Activated CD4-positive, alpha-beta T cell treated with anti-CD3 and anti-CD28 coated beads for 1 hour (primary cell): ENCODE measurements around the gene TRIM54.
"Not testable (repeated sequence)": the region's sequence is repeated elsewhere in the genome, so short reads cannot be mapped to it uniquely, and the experiment has no call there.

ENCODE experiments used
- DNase-seq: peaks from one replicate; pipeline ENCODE4 v3.0.0-alpha.2; 2020

Gene TRIM54

GRCh38 chr2:27316655-27317412 is 34.6 kb downstream of the TRIM54 start:
- no peak for DNase-seq

GRCh38 chr2:27319839-27320238 is 37.6 kb downstream of the TRIM54 start:
- not testable (repeated sequence) for DNase-seq

GRCh38 chr2:27320958-27321543 is 38.8 kb downstream of the TRIM54 start:
- no peak for DNase-seq

DNA sequence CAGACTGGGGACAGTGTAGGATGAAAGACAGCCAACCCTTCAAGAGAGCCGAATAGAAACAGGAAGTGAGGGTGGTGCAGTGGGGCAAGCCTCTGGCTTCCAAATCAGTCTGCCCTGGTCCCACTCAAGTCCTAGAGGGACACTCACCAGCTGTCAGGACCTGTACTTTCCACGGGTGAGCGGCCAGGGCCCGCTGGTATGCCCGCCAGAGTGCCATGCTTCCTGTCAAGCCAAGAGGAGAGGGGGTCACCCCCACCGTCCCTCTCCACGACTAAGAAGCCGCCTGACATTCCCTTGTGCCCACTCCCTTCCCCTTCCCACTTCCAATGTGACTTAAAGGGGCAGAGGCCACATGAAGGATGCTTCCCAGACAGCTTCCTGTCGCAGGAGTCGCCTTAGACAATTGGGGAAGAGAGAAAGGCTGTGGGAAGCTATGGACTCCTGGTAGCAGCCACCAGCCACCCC is 40.1 kb downstream of the TRIM54 start:
- no peak for DNase-seq

GRCh38 chr2:27322766-27323595 is 40.8 kb downstream of the TRIM54 start, which contains the start of gene MPV17:
MPV17 (minus strand) TSS chr2:27323097; CDS start chr2:27322517, 580 bp downstream.
- peak; percentile 76 for DNase-seq

DNA sequence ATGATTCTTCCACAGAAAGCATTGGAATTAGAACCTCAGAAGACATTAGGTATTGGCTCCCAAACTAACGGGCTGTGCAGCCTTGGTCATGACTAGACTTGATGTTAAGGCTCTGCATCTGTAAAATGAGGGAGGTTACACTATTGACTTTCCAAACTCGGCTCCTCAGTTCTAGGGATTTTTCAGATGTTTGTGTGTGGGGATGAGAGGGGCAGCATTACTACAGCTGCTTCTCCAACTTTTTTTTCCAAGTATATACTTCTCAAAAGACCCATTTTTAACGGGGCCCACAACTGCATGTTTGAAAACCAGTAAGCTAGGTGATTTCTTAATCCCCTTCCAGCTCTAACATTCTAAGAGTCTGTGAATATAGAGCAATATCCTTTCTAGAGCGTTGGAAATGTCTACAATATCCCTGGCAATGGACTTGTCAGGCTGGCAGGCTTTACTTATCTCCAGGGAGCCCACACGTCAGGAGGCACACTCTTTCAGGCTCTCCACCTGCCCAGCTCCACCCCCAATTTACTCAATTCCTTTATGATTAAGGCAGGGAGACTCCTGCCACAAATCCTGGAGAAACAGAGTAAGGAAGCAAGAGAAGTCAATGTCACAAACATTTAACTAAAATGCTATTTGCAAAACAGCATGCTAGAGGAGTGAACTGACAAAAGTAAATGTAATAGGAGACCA is 41.5 kb downstream of the TRIM54 start:
- no peak for DNase-seq

- no peak for DNase-seq
These were observed 42.5 kb downstream of the TRIM54 start for GRCh38 chr2:27324720-27325119.

DNA sequence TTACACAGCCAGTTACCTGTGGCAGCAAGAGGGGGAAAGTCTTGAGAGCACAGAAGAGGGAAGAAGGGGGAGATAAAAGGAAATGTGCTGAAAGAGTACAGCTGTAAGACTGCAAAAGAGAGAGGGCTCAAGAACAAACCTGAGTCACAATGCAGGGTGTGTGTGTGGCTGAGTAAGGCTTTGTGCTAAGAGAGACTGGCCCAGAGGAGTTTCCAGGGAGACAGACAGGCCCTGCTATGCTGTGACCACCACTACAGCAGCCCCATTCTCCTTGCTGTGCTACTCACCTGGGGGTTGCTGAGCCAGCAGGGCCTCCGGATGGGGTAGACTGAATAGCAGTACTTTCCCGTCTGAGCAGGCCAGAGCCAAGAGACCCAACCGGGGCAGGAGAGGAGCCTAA is 53.1 kb downstream of the TRIM54 start:
- no peak for DNase-seq

DNA sequence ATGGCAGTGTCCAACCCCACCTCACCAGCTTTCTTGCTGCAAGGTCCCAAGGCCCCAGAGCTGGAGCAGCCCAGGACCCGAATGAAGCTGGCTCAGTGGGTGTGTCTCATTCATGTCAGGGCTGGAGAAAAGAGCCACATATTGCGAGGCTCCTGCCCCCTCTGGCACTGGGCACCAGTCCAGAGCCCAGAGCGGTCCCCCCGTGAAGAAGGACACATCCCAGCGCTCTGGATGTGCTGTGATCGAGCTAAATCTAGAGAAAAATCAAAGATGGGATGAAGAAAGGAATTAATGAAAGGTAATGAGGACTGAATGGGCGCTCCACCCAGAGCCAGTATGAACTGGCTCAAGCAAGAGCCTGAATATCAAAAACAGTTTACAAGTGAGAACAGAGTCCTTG is 53.9 kb downstream of the TRIM54 start:
- DNase-seq, result no peak

DNA sequence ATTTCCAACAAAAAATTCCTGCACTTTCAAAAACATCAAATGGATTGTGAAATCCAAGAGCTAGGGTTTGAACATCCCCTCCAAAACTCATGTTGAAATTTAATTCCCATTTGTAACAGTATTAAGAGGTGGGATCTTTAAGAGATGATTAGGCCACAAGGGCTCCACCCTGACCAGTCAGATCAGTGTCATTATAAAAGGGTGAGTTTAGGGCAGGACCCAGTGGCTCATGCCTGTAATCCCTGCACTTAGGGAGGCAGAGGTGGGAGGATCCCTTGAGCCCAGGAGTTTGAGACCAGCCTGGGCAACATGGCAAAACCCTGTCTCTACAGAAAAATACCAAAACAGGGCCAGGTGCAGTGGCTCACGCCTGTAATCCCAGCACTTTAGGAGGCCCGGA is 65.4 kb downstream of the TRIM54 start:
- DNase-seq, result no peak

DNA sequence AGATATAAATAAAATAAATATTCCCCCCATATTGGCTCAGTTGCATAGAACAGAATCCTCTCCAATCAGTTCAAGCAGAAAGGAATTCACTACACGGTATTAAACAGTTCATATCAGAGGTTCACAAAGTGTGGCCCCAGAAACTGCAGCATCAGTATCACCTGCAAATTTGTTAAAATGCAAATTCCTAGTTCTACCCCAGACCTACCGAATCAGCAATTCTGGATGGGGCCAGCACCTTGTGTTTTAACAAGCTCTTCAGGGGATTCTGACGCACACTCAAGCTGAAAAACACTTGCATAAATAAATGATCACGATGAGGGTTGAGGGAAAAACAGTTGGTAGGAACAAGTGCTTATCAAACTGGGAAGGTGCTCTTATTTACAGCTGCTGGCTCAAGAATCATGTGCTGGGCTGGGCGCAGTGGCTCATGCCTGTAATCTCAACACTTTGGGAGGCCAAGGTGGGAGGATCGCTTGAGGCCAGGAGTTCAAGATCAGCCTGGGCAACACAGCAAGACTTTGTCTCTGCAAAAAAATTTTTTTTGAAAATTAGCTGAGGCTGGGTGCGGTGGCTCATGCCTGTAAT is 68.0 kb downstream of the TRIM54 start:
- no peak for DNase-seq

DNA sequence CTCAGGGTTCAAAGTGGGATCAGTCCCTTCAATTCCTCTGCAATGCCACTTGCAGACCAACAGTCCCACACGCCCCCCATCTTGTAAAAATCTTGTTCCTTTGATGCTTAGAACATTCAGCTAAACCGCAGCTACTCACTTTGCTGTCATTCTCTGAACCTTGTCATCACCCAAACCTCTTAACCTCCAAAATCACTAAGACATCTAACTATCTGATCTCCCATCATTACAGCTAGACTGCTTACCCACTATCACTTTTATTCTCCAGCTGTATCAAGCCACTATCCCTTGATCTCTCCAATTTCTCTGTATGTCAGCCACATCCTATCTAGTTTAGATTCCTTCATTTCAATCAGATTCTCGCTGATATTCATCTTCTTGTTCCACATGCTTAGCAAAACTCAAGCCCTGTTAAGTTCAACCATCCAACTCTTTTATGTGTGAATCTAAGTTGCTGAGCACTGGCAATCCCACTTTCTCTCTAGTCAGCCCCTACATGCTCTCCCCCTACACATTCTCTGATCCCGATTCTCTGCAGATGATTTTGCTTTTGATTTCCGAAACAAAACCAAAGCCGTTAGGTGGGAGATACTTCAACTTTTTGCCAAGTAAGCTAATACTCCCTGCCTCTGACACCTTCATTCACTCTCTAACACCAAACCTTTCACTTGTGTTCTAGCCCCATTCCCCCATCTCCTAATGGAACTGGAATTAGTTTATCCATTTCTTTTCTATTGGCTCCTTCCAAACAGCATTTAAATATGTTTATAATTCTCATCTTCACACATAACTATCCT is 69.8 kb downstream of the TRIM54 start:
- DNase-seq, result no peak

DNA sequence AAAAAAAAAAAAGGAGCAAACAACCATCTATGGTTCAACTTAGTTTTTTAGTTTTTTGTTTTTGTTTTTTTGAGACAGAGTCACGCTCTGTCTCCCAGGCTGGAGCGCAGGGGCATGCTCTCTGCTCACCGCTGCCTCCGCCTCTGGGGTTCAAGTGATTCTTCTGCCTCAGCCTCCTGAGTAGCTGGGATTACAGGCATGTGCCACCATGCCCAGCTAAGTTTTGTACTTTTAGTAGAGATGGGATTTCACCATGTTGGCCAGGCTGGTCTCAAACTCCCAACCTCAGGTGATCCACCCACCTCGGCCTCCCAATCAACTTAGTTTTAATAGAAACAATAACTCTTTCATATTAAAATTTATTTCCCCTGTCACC is 71.1 kb downstream of the TRIM54 start:
- DNase-seq, result not testable (repeated sequence)

GRCh38 chr2:27353762-27354596 is 71.8 kb downstream of the TRIM54 start:
- no peak for DNase-seq

GRCh38 chr2:27354597-27354927 is 72.3 kb downstream of the TRIM54 start:
- no peak for DNase-seq

DNA sequence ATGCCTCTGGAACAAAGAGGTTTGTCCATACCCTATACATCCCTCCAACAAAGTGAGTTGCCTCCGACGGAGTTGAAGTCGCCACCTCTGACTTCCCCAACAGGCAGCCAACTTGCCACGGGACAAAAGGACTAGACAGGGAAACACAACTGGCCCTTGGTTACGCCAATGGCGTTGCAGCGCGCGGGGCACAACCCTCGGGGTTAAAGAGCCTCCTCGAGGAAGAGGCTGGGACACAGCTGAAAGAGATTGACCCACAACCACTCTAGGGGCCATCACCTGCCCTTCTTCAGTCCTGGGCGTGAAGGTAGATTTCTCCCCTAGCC is 73.8 kb downstream of the TRIM54 start:
- DNase-seq, result no peak

DNA sequence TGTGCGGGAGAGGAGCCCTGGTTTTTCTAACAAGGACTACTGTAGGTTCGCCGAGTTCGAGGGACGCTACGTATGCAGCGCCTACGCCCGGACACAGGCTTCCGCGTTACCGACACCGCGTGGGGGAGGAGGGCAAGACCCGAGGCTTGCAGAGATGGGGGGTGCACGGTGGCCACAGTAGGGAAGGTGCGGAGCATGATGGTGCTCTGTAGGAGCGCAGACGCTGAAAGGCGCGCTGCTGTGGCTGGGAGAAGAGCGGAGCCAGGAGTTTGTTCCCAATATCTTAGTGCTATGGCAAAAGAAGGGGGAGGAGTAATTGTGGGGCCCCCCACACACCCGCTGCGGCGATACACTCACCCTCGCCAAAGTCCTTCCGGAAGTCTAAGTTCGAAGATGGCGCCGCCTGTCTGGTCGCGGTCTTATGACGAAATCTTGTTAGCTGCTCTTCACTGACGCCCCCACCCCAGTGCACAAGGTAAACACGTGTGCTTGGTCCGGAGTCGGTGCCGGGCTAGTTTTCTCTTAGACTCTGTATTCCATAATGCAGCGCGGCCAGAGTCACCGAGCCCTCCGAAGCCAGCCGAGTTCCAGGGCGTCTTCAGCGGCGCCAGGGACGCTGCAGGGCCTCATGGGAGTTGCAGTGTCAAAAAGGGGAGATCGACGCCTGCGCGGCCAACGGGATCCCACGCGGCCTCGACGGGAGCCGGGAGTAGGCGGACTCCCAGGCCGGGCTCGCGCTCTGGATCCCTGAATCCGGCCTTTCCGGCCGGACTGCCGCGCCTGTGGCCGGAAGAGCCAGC is 74.4 kb downstream of the TRIM54 start, which contains the start of gene GTF3C2:
TSS of gene GTF3C2 (minus strand) at position 383 of the 800 bp plus-strand sequence. CDS start 13,210 bp downstream, outside the sequence.
- peak; percentile 86 for DNase-seq
